GM19193 (cell line): ENCODE measurements around the gene HSPB1.

Experiments used
- POLR2A ChIP-seq: IDR thresholded peaks from 4 replicates; pipeline ENCODE4 v1.6.1; 2011; ENCODE audit not compliant: insufficient read depth, insufficient read length; ENCODE audit errors: extremely low read depth

The HSPB1 gene

DNA sequence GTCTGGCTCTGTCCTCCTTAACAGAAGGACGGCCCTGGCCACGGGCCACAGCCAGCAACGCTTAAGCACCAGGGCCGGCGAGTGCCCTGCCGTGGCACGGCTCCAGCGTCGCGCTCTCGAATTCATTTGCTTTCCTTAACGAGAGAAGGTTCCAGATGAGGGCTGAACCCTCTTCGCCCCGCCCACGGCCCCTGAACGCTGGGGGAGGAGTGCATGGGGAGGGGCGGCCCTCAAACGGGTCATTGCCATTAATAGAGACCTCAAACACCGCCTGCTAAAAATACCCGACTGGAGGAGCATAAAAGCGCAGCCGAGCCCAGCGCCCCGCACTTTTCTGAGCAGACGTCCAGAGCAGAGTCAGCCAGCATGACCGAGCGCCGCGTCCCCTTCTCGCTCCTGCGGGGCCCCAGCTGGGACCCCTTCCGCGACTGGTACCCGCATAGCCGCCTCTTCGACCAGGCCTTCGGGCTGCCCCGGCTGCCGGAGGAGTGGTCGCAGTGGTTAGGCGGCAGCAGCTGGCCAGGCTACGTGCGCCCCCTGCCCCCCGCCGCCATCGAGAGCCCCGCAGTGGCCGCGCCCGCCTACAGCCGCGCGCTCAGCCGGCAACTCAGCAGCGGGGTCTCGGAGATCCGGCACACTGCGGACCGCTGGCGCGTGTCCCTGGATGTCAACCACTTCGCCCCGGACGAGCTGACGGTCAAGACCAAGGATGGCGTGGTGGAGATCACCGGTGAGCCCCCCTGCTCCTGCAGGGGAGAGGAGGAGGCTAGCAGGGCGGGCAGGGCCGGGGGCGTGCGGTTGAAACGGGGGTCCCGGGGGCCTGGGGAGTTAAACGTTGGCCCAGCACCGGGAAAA, at the start of gene HSPB1:
TSS of gene HSPB1 (plus strand) at position 327 of the 855 bp plus-strand sequence. CDS start at position 367, 40 bp downstream.
- peak; percentile 77 for TF ChIP-seq POLR2A

DNA sequence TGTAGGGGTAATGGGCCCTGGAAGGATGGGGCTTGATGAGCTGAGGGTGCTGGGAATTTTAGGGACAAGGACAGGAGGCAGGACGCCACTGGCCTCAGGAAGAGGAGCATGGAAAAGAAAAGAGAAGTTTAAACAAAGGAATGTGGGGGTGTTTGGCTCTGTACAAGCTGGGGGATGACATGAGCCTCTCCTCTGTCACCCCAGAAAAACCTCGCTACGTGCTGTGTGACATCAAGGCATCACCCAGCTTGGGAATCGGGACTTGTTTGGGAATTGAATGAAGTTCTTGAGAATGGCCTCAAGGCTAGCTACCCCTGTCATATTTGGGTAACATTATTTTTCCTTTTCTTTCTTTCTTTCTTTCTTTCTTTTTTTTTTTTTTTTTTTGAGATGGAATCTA, 47.7 kb upstream of the HSPB1 start:
- TF ChIP-seq POLR2A: no peak

- TF ChIP-seq POLR2A: no peak
Measured at GRCh38 chr7:76257973-76258372, 44.5 kb upstream of the HSPB1 start.

DNA sequence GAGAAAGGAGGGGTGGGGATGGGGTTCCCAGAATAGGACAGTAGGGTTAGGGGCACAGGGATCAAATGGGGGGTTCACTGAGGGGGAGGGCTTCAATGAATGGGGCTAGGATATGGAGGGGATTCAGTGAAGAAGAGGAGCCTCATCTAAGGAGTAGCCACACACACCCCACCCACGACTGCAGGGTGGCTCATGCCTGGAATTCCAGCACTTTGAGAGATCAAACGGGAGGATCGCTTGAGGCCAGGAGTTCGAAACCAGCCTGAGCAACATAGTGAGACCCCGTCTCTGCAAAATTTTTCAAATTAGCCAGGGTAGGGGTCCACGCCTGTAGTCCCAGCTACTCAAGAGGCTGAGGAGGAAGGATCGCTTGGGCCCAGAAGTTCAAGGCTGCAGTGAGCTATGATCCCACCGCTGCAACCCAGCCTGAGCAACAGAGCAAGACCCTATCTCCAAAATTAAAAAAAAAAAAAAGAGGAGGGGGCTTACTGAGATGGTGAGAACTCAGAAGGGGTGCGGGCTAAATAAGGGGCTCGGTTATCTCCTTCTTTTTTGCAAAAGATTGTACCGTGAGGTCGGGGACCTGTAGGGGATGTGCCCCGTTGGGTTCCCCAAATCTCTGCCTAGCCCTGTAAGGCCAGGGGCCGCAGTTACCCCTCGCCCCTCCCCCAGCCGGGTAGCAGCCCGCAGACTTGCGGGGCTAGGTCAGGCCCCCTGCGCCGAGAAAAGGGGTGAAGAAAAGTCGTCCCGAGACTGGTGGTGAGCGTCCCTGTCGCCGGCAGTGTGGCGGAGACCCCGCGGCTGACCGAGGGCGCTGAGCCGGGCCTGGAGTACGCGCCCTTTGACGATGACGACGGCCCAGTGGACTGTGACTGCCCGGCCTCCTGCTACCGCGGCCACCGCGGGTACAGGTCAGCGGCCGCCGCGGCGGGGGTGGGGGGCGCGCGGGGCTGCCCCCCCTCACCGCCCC, 43.1 kb upstream of the HSPB1 start:
- no peak for TF ChIP-seq POLR2A

GRCh38 chr7:76260171-76260703, 42.2 kb upstream of the HSPB1 start:
- no peak for TF ChIP-seq POLR2A

- no peak for TF ChIP-seq POLR2A
Measured at GRCh38 chr7:76261329-76261728, 41.1 kb upstream of the HSPB1 start.

DNA sequence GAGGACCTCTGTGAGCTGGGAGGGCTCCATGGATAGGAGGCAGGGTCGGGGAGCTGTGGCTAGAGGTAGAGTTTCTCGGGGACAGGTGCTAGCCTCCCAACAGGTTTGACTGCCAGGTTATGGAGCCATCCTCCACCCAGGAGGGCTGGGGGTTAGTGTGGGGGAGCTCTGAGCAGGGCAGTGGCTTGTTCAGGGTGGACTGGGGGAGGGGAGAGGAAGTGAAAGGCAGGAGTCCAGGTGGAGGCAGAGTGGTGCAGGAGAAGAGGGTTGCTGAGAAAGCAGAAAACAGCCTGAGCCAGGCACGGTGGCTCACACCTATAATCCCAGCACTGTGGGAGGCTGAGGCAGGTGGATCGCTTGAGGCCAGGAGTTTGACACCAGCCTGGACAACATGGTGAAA, 40.5 kb upstream of the HSPB1 start:
- no peak for TF ChIP-seq POLR2A

GRCh38 chr7:76262683-76263402, 39.6 kb upstream of the HSPB1 start:
- TF ChIP-seq POLR2A: no peak

- TF ChIP-seq POLR2A: no peak
Measured at GRCh38 chr7:76265299-76265698, 37.2 kb upstream of the HSPB1 start.

DNA sequence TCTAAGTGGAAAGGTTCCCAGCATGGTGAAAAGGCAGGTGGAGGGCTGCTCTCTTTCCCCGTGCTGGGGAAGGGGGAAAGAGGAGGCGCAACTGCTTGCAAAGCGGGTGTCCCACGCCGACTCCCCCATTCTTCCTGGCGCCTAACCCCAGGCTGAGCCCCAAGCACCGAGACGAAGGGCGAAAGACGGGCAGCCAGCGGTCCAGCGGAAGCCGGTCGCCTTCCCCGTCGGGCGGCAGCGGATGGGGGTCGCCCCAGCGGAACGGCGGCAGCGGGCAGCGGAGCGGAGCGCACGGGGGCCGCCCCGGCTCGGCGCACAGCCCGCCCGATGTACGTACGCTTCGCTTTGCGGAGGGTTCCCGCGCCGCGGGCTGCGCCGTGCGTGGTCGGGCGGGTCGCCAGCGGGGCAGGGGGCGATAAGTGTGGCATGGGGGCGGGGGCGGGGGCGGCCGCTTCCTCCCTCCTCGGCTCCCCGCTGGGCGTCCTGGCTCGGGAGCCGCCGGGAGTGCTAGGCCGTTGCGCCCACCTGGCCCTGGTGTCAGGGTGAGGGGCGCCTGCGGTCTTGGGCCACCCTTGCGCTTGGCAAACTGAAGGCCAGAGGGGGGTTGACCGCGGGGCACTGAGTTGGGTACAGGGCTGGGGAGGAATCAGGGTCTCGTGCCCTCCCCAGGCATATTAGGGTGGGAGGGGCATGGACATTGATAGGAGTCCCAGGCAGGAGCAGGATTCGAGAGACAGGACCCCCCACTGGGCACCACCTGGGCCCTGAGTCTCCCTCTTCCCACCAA, 35.2 kb upstream of the HSPB1 start:
- TF ChIP-seq POLR2A: no peak

DNA sequence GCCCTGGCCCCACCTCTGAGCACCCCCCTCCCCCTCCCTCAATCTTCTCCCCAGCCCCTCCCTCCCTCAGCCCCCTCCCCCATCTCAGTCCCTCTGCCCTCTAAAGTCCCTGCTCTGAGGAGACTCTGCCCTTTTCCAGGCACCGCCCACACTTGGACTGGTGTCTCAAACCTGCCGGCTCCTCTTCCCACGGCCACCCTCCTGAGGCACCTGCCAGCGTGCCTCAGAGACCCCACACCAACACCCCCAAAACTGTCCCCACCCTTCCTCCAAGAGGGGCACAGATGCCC, 34.6 kb upstream of the HSPB1 start:
- TF ChIP-seq POLR2A: no peak

DNA sequence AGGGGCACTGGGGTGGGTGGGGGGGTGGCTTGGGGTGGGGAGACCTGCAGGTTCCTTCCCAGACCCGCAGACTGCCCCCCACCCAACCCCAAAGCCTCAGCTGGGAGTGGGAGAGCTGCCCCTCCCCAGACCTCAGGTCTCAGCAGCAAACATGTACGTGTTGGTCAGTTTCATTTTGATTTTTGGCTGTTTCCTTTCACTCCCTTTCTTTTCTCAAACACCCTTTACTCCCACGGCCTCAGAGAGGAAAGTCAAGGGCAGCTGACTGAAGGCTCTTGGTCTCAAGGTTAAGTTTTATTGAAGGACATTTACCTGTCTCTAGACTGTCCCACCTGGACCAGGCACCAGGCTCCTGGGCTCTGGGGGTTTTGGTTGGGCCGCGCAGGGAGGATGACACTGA, 34.1 kb upstream of the HSPB1 start:
- no peak for TF ChIP-seq POLR2A

- TF ChIP-seq POLR2A: no peak
Measured at GRCh38 chr7:76269895-76270294, 32.6 kb upstream of the HSPB1 start.

GRCh38 chr7:76272142-76272541, 30.3 kb upstream of the HSPB1 start:
- TF ChIP-seq POLR2A: no peak

GRCh38 chr7:76272851-76273497, 29.5 kb upstream of the HSPB1 start:
- no peak for TF ChIP-seq POLR2A
